GM23338 (cell line): ENCODE data around the gene PPP1R27. TPM values are rescaled to one million over a fixed set of nuclear protein-coding genes. Genes with fewer than 3 reads are reported as not detected.

Source experiments
- ATAC-seq: fragments of 200-7000 bp; cut with Tn5 transposase; 3 replicates; pipeline ENCODE4 v1.9.1; 2020
- DNase-seq: peaks from one replicate; pipeline ENCODE4 v3.0.0-alpha.2; 2015; ENCODE audit warnings: low spot score
- H2AFZ ChIP-seq: fragments of 200-600 bp; sonication (generic); 2 replicates; pipeline ENCODE4 v1.8.0; 2016; ENCODE audit warnings: antibody characterized with exemption, mild to moderate bottlenecking, moderate library complexity
- H3F3A ChIP-seq: fragments of 200-600 bp; sonication (generic); replicated peaks from 2 replicates; pipeline ENCODE4 v1.8.0; 2017; ENCODE audit warnings: antibody characterized with exemption, mixed run types, low read depth
- H3K27ac ChIP-seq: fragments of 200-600 bp; sonication (generic); 2 replicates; pipeline ENCODE4 v1.6.1; 2016; ENCODE audit warnings: low read depth
- H3K27me3 ChIP-seq: fragments of 200-600 bp; sonication (generic); 2 replicates; pipeline ENCODE4 v1.8.0; 2016; ENCODE audit warnings: mild to moderate bottlenecking, mixed run types, moderate library complexity; ENCODE audit not compliant: insufficient read depth
- H3K36me3 ChIP-seq: fragments of 200-600 bp; sonication (generic); 2 replicates; pipeline ENCODE4 v1.8.0; 2016; ENCODE audit warnings: mild to moderate bottlenecking; ENCODE audit not compliant: insufficient read depth
- H3K4me1 ChIP-seq: fragments of 200-600 bp; sonication (generic); 2 replicates; pipeline ENCODE4 v1.8.0; 2016; ENCODE audit warnings: mild to moderate bottlenecking, moderate library complexity; ENCODE audit not compliant: insufficient read depth
- H3K4me2 ChIP-seq: fragments of 200-600 bp; sonication (generic); 2 replicates; pipeline ENCODE4 v1.7.1; 2017; ENCODE audit warnings: mixed run types
- H3K4me3 ChIP-seq: fragments of 200-600 bp; sonication (generic); 2 replicates; pipeline ENCODE4 v1.6.1; 2016; ENCODE audit warnings: mixed run types
- H3K79me2 ChIP-seq: fragments of 200-600 bp; sonication (generic); replicated peaks from 2 replicates; pipeline ENCODE4 v1.8.0; 2017; ENCODE audit warnings: mild to moderate bottlenecking; ENCODE audit not compliant: insufficient read depth
- H3K9me2 ChIP-seq: fragments of 200-600 bp; sonication (generic); 2 replicates; pipeline ENCODE4 v1.8.0; 2017; ENCODE audit not compliant: insufficient read depth
- H4K20me1 ChIP-seq: fragments of 200-600 bp; sonication (generic); replicated peaks from 2 replicates; pipeline ENCODE4 v1.8.0; 2017; ENCODE audit warnings: mild to moderate bottlenecking; ENCODE audit not compliant: insufficient read depth
- H3K27ac Mint-ChIP-seq: 2 replicates; pipeline ENCODE4 v1.8.0; 2020; ENCODE audit warnings: inconsistent platforms, mild to moderate bottlenecking, moderate library complexity, mixed read lengths
- H3K27me3 Mint-ChIP-seq: 3 replicates; pipeline ENCODE4 v1.8.0; 2022; ENCODE audit warnings: low read depth, mild to moderate bottlenecking, moderate library complexity, mixed read lengths, inconsistent platforms; ENCODE audit not compliant: insufficient read depth, poor library complexity
- H3K36me3 Mint-ChIP-seq: 3 replicates; pipeline ENCODE4 v1.8.0; 2021; ENCODE audit warnings: low read depth, mild to moderate bottlenecking, inconsistent platforms, moderate library complexity, mixed read lengths
- H3K4me1 Mint-ChIP-seq: 3 replicates; pipeline ENCODE4 v1.8.0; 2020; ENCODE audit warnings: mild to moderate bottlenecking, inconsistent platforms, mixed read lengths
- H3K4me3 Mint-ChIP-seq: 3 replicates; pipeline ENCODE4 v1.8.0; 2021; ENCODE audit warnings: moderate library complexity, mild to moderate bottlenecking, inconsistent platforms, mixed read lengths
- H3K9me3 Mint-ChIP-seq: 3 replicates; pipeline ENCODE4 v1.8.0; 2020; ENCODE audit warnings: moderate library complexity, mild to moderate bottlenecking, inconsistent platforms, mixed read lengths
- CREB1 ChIP-seq: fragments of 250-450 bp; sonication (Bioruptor Pico); IDR thresholded peaks from 2 replicates; pipeline ENCODE4 v1.5.0; 2020; ENCODE audit warnings: low read depth, mild to moderate bottlenecking, moderate library complexity
- CTCF ChIP-seq, 2 experiments: fragments of 200-600 bp in 1 of 2; sonication (generic) in 1 of 2; conservative IDR thresholded peaks; 2 replicates each; pipeline versions ENCODE4 v1.5.1 to v1.6.1; 2016 to 2017; ENCODE audit warnings: antibody characterized with exemption in 2 of 2, low read depth in 2 of 2, mild to moderate bottlenecking in 2 of 2, moderate library complexity in 1 of 2
- EZH2 ChIP-seq: fragments of 200-600 bp; sonication (generic); IDR thresholded peaks from one replicate; pipeline ENCODE4 v1.8.0; 2017; ENCODE audit warnings: antibody characterized with exemption, mild to moderate bottlenecking, low read depth; ENCODE audit not compliant: unreplicated experiment
- EZH2phosphoT487 ChIP-seq: fragments of 200-600 bp; sonication (generic); IDR thresholded peaks from one replicate; pipeline ENCODE4 v1.8.1; 2018; ENCODE audit warnings: antibody characterized with exemption; ENCODE audit not compliant: unreplicated experiment
- JUNB ChIP-seq: IDR thresholded peaks from one replicate; pipeline ENCODE4 v1.6.1; 2016; ENCODE audit warnings: antibody characterized with exemption; ENCODE audit not compliant: unreplicated experiment
- NANOG ChIP-seq: IDR thresholded peaks from 2 replicates; pipeline ENCODE4 v1.6.1; 2016; ENCODE audit warnings: antibody characterized with exemption, borderline replicate concordance
- POLR2AphosphoS5 ChIP-seq: IDR thresholded peaks from 2 replicates; pipeline ENCODE4 v1.6.1; 2016; ENCODE audit warnings: antibody characterized with exemption, low read depth
- STAT1 ChIP-seq: IDR thresholded peaks from one replicate; pipeline ENCODE4 v1.6.1; 2016; ENCODE audit warnings: antibody characterized with exemption; ENCODE audit not compliant: unreplicated experiment
- ZNF114 ChIP-seq: fragments of 250-450 bp; sonication (Bioruptor Pico); IDR thresholded peaks from 2 replicates; pipeline ENCODE4 v1.5.0; 2020; ENCODE audit warnings: mild to moderate bottlenecking, moderate library complexity
- ZNF331 ChIP-seq: fragments of 250-450 bp; sonication (Bioruptor Pico); IDR thresholded peaks from 2 replicates; pipeline ENCODE4 v1.5.0; 2020; ENCODE audit warnings: low read depth, mild to moderate bottlenecking, moderate library complexity
- ZNF462 ChIP-seq: fragments of 250-450 bp; sonication (Bioruptor Pico); IDR thresholded peaks from 2 replicates; pipeline ENCODE4 v1.5.0; 2020; ENCODE audit warnings: mild to moderate bottlenecking, moderate library complexity
- polyA plus RNA-seq: library from polyadenylated mRNA; unstranded; fragments of >200 nt; fragmentation: Nextera tagmentation; extraction: Ambion mirVana; gene quantifications from 2 replicates; pipeline ENCODE4 v1.2.1, GENCODE V29; 2016
- total RNA-seq: library from RNA; depleted of rRNA; stranded (reverse); fragments of >200 nt; shearing (Covaris generic); gene quantifications from 2 replicates; pipeline ENCODE4 v1.2.3, GENCODE V29; 2014
- TF ChIP-seq, protein P1 (sequence below): IDR thresholded peaks from one replicate; pipeline ENCODE4 v1.6.1; 2018; ENCODE audit warnings: antibody characterized with exemption; ENCODE audit not compliant: unreplicated experiment
- TF ChIP-seq, protein P2 (sequence below): IDR thresholded peaks from 2 replicates; pipeline ENCODE4 v1.6.1; 2016; ENCODE audit warnings: antibody characterized with exemption

The PPP1R27 gene
- total and polyA plus RNA-seq, 2 experiments from 2014 or later = 0.65 TPM; not detected in 1

DNA sequence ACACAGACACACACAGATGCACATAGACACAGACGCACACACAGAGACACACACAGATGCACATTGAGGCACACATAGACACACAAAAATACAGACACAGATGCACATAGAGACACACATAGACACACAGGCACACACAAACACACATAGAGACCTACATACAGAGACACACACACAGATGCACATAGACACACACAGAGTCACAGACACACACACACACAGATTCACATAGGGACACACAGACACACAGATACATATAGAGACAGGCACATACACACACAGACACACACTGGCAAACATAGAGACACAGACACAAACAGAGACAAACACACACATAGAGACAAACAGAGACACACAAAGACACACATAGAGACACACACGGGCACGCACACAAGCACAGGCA lies 40.8 kb downstream of the PPP1R27 start:
- Histone ChIP-seq H3K79me2 (no peaks in the 10 kb centered on the region), H3K9me2 (no peaks in the 10 kb centered on the region), H2AFZ (no peak overlapping the region), H3K27me3 (no peaks in the 10 kb centered on the region), H4K20me1 (no peaks in the 10 kb centered on the region), H3F3A (peaks cover 15% of the 10 kb centered on the region), H3K36me3 (no peaks in the 10 kb centered on the region), H3K27ac (no peak overlapping the region), H3K4me3 (no peak overlapping the region), H3K4me1 (no peaks in the 10 kb centered on the region), H3K4me2 (no peak overlapping the region)
- Mint-ChIP-seq H3K27me3 (no peaks in the 10 kb centered on the region), H3K4me1 (no peaks in the 10 kb centered on the region), H3K4me3 (no peak overlapping the region), H3K9me3 (peaks cover 4% of the 10 kb centered on the region), H3K36me3 (0 out of 3 replicates have a peak, but pooled peaks cover 1% of the 10 kb centered on the region), H3K27ac (no peak overlapping the region)
- TF ChIP-seq EZH2phosphoT487 = no peak
- no peak for TF ChIP-seq ZNF462 (CRISPR knock-in tag)
- no peak for TF ChIP-seq STAT1
- TF ChIP-seq, protein P1, sequence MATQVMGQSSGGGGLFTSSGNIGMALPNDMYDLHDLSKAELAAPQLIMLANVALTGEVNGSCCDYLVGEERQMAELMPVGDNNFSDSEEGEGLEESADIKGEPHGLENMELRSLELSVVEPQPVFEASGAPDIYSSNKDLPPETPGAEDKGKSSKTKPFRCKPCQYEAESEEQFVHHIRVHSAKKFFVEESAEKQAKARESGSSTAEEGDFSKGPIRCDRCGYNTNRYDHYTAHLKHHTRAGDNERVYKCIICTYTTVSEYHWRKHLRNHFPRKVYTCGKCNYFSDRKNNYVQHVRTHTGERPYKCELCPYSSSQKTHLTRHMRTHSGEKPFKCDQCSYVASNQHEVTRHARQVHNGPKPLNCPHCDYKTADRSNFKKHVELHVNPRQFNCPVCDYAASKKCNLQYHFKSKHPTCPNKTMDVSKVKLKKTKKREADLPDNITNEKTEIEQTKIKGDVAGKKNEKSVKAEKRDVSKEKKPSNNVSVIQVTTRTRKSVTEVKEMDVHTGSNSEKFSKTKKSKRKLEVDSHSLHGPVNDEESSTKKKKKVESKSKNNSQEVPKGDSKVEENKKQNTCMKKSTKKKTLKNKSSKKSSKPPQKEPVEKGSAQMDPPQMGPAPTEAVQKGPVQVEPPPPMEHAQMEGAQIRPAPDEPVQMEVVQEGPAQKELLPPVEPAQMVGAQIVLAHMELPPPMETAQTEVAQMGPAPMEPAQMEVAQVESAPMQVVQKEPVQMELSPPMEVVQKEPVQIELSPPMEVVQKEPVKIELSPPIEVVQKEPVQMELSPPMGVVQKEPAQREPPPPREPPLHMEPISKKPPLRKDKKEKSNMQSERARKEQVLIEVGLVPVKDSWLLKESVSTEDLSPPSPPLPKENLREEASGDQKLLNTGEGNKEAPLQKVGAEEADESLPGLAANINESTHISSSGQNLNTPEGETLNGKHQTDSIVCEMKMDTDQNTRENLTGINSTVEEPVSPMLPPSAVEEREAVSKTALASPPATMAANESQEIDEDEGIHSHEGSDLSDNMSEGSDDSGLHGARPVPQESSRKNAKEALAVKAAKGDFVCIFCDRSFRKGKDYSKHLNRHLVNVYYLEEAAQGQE = no peak
- TF ChIP-seq CTCF (conservative IDR thresholded peaks at IDR 0.05; ENCODE audit: low read depth in 2 of 2) = no peak
- no peak for TF ChIP-seq POLR2AphosphoS5
- TF ChIP-seq JUNB = no peak
- no peak for TF ChIP-seq NANOG
- TF ChIP-seq, protein P2, sequence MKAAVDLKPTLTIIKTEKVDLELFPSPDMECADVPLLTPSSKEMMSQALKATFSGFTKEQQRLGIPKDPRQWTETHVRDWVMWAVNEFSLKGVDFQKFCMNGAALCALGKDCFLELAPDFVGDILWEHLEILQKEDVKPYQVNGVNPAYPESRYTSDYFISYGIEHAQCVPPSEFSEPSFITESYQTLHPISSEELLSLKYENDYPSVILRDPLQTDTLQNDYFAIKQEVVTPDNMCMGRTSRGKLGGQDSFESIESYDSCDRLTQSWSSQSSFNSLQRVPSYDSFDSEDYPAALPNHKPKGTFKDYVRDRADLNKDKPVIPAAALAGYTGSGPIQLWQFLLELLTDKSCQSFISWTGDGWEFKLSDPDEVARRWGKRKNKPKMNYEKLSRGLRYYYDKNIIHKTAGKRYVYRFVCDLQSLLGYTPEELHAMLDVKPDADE = no peak
- TF ChIP-seq ZNF331 (CRISPR knock-in tag) = no peak
- TF ChIP-seq EZH2 = no peak
- TF ChIP-seq ZNF114 (CRISPR knock-in tag) = no peak
- no peak for TF ChIP-seq CREB1 (CRISPR knock-in tag)
- ATAC-seq (no peak), DNase-seq (no peak)
